CD4-positive, alpha-beta T cell treated with Interleukin-6 at 100 ng/mL for 8 hours (primary cell): ENCODE results near the gene FOLR2.
"Not testable (repeated sequence)": the region's sequence is repeated elsewhere in the genome, so short reads cannot be mapped to it uniquely, and the experiment has no call there.

Experiments
- DNase-seq: peaks from one replicate; pipeline ENCODE4 v3.0.0-alpha.2; 2020; ENCODE audit warnings: mixed read lengths, low spot score

The FOLR2 gene

GRCh38 chr11:72216638-72217037, at the start of gene FOLR2:
FOLR2 (plus strand) TSS chr11:72216794; CDS start chr11:72218585, 1,791 bp downstream.
- DNase-seq, result no peak

GRCh38 chr11:72169046-72169555, 47.5 kb upstream of the FOLR2 start:
- not testable (repeated sequence) for DNase-seq

GRCh38 chr11:72169754-72170153, 46.8 kb upstream of the FOLR2 start:
- DNase-seq, result not testable (repeated sequence)

GRCh38 chr11:72172043-72172442, 44.6 kb upstream of the FOLR2 start:
- not testable (repeated sequence) for DNase-seq

- DNase-seq, result no peak
Observed at GRCh38 chr11:72173291-72173690, 43.3 kb upstream of the FOLR2 start.

GRCh38 chr11:72174302-72175070, 42.1 kb upstream of the FOLR2 start:
- DNase-seq, result no peak

- DNase-seq, result no peak
Observed at GRCh38 chr11:72177656-72178055, 38.9 kb upstream of the FOLR2 start.

- DNase-seq, result no peak
Observed at GRCh38 chr11:72179049-72179803, 37.4 kb upstream of the FOLR2 start.

- DNase-seq, result no peak
Observed at GRCh38 chr11:72179804-72180396, 36.7 kb upstream of the FOLR2 start.

- DNase-seq, result not testable (repeated sequence)
Observed at GRCh38 chr11:72180892-72181552, 35.6 kb upstream of the FOLR2 start.

GRCh38 chr11:72181553-72181958, 35.0 kb upstream of the FOLR2 start:
- DNase-seq, result not testable (repeated sequence)

GRCh38 chr11:72188267-72188666, 28.3 kb upstream of the FOLR2 start:
- DNase-seq, result no peak

- no peak for DNase-seq
Observed at GRCh38 chr11:72189455-72190250, 26.9 kb upstream of the FOLR2 start.

- DNase-seq, result no peak
Observed at GRCh38 chr11:72190631-72191071, 25.9 kb upstream of the FOLR2 start.

GRCh38 chr11:72191961-72192381, 24.6 kb upstream of the FOLR2 start, which contains the start of gene FOLR1:
FOLR1 (plus strand) TSS chr11:72192140; CDS start chr11:72192174, 34 bp downstream.
- no peak for DNase-seq

- no peak for DNase-seq
Observed at GRCh38 chr11:72195518-72196270, 20.9 kb upstream of the FOLR2 start.

- DNase-seq, result not testable (repeated sequence)
Observed at GRCh38 chr11:72201445-72201844, 15.1 kb upstream of the FOLR2 start.

- no peak for DNase-seq
Observed at GRCh38 chr11:72202571-72202970, 14.0 kb upstream of the FOLR2 start.

- DNase-seq, result no peak
Observed at GRCh38 chr11:72203163-72203562, 13.4 kb upstream of the FOLR2 start.

- no peak for DNase-seq
Observed at GRCh38 chr11:72204886-72205285, 11.7 kb upstream of the FOLR2 start.
